Astrocyte of the spinal cord (primary cell): Measurements from ENCODE around the gene DDX59.

Source experiments
- DNase-seq: peaks from one replicate; pipeline ENCODE4 v3.0.0; 2011; ENCODE audit warnings: low read depth, low spot score
- H3K4me3 ChIP-seq: 2 replicates; pipeline ENCODE4 v1.5.1; 2011; ENCODE audit warnings: low read depth, mild to moderate bottlenecking, low read length, moderate library complexity
- in situ Hi-C: cut with HindIII; loops from 2 replicates; pipeline ENCODE4 v1.10.0; 2017; ENCODE audit warnings: low sequenced_read_pairs
- TF ChIP-seq, protein P1 (sequence below): IDR thresholded peaks from 2 replicates; pipeline ENCODE4 v1.5.1; 2012; ENCODE audit warnings: low read depth, mild to moderate bottlenecking, low read length, inconsistent platforms

The DDX59 gene

DNA sequence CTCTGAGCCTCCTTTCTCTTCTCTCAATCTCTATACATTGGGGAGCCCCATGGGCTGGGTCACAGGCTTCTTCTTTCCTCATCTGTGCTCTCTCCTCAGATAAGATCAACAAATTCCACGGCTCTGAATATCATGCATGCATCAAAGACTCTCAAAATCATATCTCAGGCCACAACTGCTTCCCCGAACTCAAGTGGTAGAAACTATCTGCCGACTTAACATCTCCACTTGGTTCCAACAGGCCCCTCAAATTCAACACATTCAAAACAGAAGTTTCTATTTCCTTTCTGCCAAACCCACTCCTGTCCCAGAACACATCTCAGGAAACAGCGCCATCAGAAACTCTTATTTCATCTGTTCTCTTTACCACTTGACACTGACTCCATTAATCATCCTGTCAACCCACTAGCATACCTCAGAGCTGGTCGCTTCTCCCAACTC is 16.7 kb downstream of the DDX59 start:
- TF ChIP-seq, protein P1, sequence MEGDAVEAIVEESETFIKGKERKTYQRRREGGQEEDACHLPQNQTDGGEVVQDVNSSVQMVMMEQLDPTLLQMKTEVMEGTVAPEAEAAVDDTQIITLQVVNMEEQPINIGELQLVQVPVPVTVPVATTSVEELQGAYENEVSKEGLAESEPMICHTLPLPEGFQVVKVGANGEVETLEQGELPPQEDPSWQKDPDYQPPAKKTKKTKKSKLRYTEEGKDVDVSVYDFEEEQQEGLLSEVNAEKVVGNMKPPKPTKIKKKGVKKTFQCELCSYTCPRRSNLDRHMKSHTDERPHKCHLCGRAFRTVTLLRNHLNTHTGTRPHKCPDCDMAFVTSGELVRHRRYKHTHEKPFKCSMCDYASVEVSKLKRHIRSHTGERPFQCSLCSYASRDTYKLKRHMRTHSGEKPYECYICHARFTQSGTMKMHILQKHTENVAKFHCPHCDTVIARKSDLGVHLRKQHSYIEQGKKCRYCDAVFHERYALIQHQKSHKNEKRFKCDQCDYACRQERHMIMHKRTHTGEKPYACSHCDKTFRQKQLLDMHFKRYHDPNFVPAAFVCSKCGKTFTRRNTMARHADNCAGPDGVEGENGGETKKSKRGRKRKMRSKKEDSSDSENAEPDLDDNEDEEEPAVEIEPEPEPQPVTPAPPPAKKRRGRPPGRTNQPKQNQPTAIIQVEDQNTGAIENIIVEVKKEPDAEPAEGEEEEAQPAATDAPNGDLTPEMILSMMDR: no peak
- no peak for DNase-seq
- in situ Hi-C loops: no loop called here
- no peak overlapping the region for H3K4me3 ChIP-seq

DNA sequence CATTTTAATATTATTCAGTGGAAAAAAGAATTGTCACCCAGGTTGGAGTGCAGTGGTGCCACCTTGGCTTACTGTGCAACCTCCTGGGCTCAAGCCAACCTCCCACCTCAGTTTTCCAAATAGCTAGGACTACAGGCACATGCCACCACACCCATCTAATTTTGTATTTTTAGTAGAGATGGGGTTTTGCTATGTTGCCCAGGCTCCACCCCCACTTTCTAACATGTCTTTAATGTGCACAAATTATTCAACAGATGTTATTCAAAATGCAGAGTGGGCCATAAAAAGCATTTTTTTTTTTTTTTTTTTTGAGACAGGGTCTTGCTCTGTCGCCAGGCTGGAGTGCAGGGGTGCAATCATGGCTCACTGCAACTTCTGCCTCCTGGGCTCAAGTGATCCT is 17.3 kb downstream of the DDX59 start:
- H3K4me3 ChIP-seq: no peak overlapping the region
- in situ Hi-C loops: no loop called here
- TF ChIP-seq, protein P1: no peak
- DNase-seq: no peak

DNA sequence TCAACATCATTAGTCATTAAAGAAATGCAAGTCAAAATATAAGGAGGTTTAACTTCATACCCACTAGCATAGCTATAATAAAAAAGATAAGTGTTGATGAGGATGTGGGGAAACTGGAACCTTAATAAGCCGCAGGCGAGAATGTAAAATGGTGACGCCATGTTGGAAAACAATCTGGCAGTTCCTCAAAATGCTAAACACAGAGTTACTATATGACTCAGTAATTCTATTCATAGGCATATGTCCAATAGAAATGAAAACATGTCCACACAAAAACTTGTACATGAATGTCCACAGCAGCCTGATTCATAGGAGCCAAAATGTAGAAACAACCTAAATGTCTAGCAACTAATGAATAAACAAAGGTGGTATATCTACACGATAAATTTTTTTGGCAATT is 23.2 kb downstream of the DDX59 start:
- in situ Hi-C loops: no loop called here
- DNase-seq: no peak
- H3K4me3 ChIP-seq: no peak overlapping the region
- TF ChIP-seq, protein P1: no peak

DNA sequence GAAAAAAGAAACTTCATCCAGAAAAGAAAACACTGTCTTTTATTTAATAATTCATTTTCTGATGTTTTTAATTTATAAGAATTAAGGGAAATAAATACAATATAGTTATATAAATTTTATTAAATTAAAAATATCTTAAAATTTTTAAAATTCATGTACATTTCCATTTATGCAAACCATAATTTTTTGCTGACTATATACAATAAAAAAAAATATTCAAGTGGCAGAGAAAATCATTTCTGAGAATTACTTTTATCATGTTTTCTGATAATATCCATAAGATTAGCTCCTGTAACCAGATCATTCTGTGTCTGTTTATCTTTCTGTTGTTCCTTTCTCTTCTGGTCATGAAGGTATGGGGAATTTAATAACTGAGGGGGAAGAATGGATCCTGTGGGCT is 25.7 kb downstream of the DDX59 start:
- no peak overlapping the region for H3K4me3 ChIP-seq
- in situ Hi-C loops: no loop called here
- TF ChIP-seq, protein P1: no peak
- no peak for DNase-seq

DNA sequence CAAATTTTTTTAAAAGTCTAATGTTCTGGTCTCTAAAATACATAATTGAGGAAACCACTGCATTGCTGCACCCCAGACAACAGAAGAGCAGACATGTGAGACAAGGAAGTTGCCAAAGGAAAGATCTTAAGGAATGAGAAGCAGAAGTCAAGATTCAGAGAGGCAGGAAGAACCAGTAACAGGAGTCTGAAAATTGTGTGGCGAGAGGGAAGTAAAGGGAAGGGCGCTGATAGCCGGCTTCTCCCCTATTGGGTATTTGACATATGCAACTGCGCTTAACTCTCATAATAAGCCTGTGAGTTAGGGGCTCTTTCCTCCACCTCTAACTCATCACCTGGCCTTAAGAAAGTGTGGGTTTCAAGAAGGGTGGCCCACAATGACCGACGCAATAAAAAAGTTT is 27.2 kb downstream of the DDX59 start:
- H3K4me3 ChIP-seq: no peak overlapping the region
- in situ Hi-C loops: no loop called here
- TF ChIP-seq, protein P1: no peak
- DNase-seq: no peak

DNA sequence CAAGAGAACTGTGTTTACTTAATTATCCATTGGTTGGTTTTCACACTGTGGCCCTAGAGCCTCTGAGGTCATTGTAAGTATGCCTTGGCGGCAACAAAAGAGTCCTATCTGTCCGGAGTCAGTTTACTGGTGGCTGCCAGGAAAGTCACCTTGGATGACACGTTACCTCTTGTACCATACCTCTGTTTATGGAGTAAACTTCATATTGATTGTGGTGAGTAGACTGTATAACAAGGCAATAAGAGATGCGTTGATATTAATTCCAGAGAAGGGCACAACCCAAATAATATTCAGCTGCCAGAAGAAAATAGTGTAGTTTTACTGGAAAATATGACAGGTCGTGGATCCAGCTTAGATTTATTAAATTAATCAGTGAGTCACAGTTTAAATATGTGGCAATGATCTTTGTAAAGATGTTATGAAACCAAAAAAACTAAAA is 28.7 kb downstream of the DDX59 start:
- DNase-seq: no peak
- no peak overlapping the region for H3K4me3 ChIP-seq
- TF ChIP-seq, protein P1: no peak
- in situ Hi-C loops: no loop called here
